HEK293T (cell line): ENCODE results near the gene LARGE1.

Source experiments
- CTCF ChIA-PET: fragments of 350-600 bp; formaldehyde crosslinking; extraction: SDS; loops from one replicate; lab custom pipeline; 2021; ENCODE audit warnings: antibody characterized with exemption, inconsistent platforms; lab: Yijun Ruan, JAX
- POLR2A ChIA-PET: fragments of 350-600 bp; formaldehyde crosslinking; extraction: SDS; loops from one replicate; lab custom pipeline; 2020; ENCODE audit warnings: antibody characterized with exemption, inconsistent platforms; lab: Yijun Ruan, JAX
- DNase-seq: peaks from one replicate; pipeline ENCODE4 v3.0.0; 2012; ENCODE audit warnings: mixed read lengths; ENCODE audit errors: extremely low spot score
- ARNT ChIP-seq: fragments of 450-650 bp; IDR thresholded peaks from 2 replicates; pipeline ENCODE4 v1.6.1; 2017; ENCODE audit warnings: mild to moderate bottlenecking
- BHLHE40 ChIP-seq: fragments of 450-650 bp; IDR thresholded peaks from 2 replicates; pipeline ENCODE4 v1.6.1; 2016; ENCODE audit warnings: mild to moderate bottlenecking, moderate library complexity, borderline replicate concordance
- CTBP1 ChIP-seq: fragments of 450-650 bp; IDR thresholded peaks from 2 replicates; pipeline ENCODE4 v1.6.1; 2016; ENCODE audit warnings: borderline replicate concordance
- ELF4 ChIP-seq: fragments of 450-650 bp; IDR thresholded peaks from 2 replicates; pipeline ENCODE4 v1.6.1; 2017; ENCODE audit warnings: antibody characterized with exemption
- FOXA1 ChIP-seq: fragments of 450-650 bp; IDR thresholded peaks from 2 replicates; pipeline ENCODE4 v1.6.1; 2016; ENCODE audit warnings: mild to moderate bottlenecking
- FOXK2 ChIP-seq: fragments of 450-650 bp; IDR thresholded peaks from 2 replicates; pipeline ENCODE4 v1.6.1; 2016; ENCODE audit warnings: mild to moderate bottlenecking
- FOXM1 ChIP-seq: fragments of 450-650 bp; IDR thresholded peaks from 2 replicates; pipeline ENCODE4 v1.6.1; 2017; ENCODE audit warnings: mild to moderate bottlenecking, borderline replicate concordance
- HDGF ChIP-seq: fragments of 450-650 bp; IDR thresholded peaks from 2 replicates; pipeline ENCODE4 v1.6.1; 2017; ENCODE audit warnings: antibody characterized with exemption, borderline replicate concordance
- L3MBTL2 ChIP-seq: fragments of 450-650 bp; conservative IDR thresholded peaks from 2 replicates; pipeline ENCODE4 v1.6.1; 2016; ENCODE audit warnings: mild to moderate bottlenecking
- LEF1 ChIP-seq: fragments of 450-650 bp; IDR thresholded peaks from 2 replicates; pipeline ENCODE4 v1.6.1; 2017; ENCODE audit warnings: mild to moderate bottlenecking, borderline replicate concordance
- NFRKB ChIP-seq: fragments of 450-650 bp; IDR thresholded peaks from 2 replicates; pipeline ENCODE4 v1.6.1; 2016; ENCODE audit warnings: mild to moderate bottlenecking, moderate library complexity
- PKNOX1 ChIP-seq: fragments of 450-650 bp; IDR thresholded peaks from 2 replicates; pipeline ENCODE4 v1.6.1; 2016
- SP1 ChIP-seq: fragments of 450-650 bp; IDR thresholded peaks from 2 replicates; pipeline ENCODE4 v1.6.1; 2017
- SUZ12 ChIP-seq: fragments of 450-650 bp; IDR thresholded peaks from 2 replicates; pipeline ENCODE4 v1.6.1; 2016; ENCODE audit warnings: mild to moderate bottlenecking
- TARDBP ChIP-seq: fragments of 450-650 bp; IDR thresholded peaks from 2 replicates; pipeline ENCODE4 v1.6.1; 2016
- ZNF384 ChIP-seq: fragments of 450-650 bp; IDR thresholded peaks from 2 replicates; pipeline ENCODE4 v1.6.1; 2016

The LARGE1 gene

GRCh38 chr22:33896154-33896553, 24.1 kb downstream of the LARGE1 start:
- TF ChIP-seq BHLHE40 (no peak), CTBP1 (no peak), ARNT (no peak), TARDBP (no peak), ELF4 (no peak), LEF1 (no peak), FOXM1 (no peak), SP1 (no peak), ZNF384 (no peak), SUZ12 (no peak), FOXA1 (no peak), L3MBTL2 (no peak), NFRKB (no peak), HDGF (no peak), FOXK2 (no peak)
- POLR2A ChIA-PET, result no interaction called here
- DNase-seq, result no peak
- CTCF ChIA-PET, result no interaction called here

DNA sequence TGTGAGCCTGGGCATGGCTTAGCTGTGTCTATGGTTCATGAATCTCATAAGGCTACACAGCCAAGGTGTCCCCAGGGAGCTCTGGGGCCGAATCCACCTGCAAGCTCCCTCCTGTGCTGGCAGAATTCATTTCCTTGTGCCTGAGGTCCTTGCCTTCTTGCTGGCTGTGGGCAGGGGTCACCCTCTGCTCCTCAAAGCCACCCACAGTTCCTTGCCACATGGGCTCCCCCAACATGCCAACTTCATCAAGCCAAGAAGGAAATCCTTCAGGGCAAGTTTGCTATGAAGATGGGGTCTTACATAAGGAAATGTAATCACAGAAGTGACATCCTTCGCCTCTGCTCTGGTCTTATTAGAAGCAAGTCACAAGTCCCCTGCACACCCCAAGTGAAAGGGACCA, 24.8 kb downstream of the LARGE1 start:
- ChIA-PET POLR2A (no interaction called here), CTCF (no interaction called here)
- no peak for DNase-seq
- TF ChIP-seq NFRKB (no peak), PKNOX1 (no peak), LEF1 (no peak), BHLHE40 (no peak), L3MBTL2 (no peak), FOXA1 (no peak), HDGF (no peak), TARDBP (no peak), ARNT (no peak), CTBP1 (no peak), FOXM1 (no peak), FOXK2 (no peak), SUZ12 (no peak), ZNF384 (no peak), ELF4 (no peak)

DNA sequence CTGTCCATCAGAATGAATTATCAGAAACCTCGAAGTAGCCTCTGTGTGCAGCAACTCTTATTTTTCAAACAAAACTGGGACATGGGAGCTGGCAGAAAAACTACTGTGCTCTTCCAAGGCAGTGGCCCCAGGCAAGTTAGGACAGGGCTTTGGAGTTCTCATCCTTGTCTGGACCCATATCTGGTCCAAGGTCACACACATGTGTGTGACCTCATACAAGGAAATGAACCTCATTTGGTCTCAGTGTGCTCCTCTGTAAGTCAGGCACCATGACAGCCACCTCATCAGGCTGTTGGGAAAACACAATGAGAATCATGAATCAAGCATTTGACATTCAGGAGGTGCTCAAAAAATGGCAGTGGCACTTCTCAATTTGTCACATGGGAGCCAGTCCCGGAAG, 25.8 kb downstream of the LARGE1 start:
- DNase-seq, result no peak
- ChIA-PET CTCF (no interaction called here), POLR2A (no interaction called here)
- TF ChIP-seq NFRKB (no peak), SUZ12 (no peak), FOXM1 (no peak), TARDBP (no peak), L3MBTL2 (no peak), HDGF (no peak), SP1 (no peak), FOXA1 (no peak), ELF4 (no peak), ZNF384 (no peak), BHLHE40 (no peak), CTBP1 (no peak), PKNOX1 (no peak), FOXK2 (no peak), ARNT (no peak)

DNA sequence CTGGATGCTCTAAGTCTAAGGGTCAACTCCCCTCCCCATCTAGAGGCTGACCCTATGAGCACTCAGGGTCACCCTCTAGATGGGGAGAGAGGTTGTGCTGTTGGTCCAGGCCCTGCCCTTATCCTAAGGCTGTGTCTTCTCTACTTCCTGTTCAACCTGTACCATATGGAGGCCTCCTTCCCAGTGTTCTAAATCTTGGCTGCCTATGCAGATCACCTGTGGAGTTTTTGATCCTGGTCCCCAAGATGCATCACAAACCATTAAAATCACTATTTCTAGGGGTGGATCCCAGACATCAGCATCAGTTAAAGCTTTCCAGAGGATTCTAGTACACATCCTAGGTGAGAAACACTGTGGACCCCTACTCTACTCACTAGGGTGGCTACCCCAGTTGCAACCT, 26.2 kb downstream of the LARGE1 start:
- POLR2A ChIA-PET, result no interaction called here
- TF ChIP-seq ARNT, result no peak
- TF ChIP-seq CTBP1, result no peak
- no peak for TF ChIP-seq FOXK2
- no peak for TF ChIP-seq BHLHE40
- no peak for TF ChIP-seq LEF1
- no peak for TF ChIP-seq PKNOX1
- no peak for TF ChIP-seq HDGF
- TF ChIP-seq SUZ12, result no peak
- no peak for TF ChIP-seq SP1
- TF ChIP-seq FOXA1, result no peak
- no peak for TF ChIP-seq L3MBTL2
- no peak for TF ChIP-seq ZNF384
- TF ChIP-seq FOXM1, result no peak
- TF ChIP-seq NFRKB, result no peak
- no peak for TF ChIP-seq TARDBP
- no peak for TF ChIP-seq ELF4
- no peak for DNase-seq
- CTCF ChIA-PET, result no interaction called here

- TF ChIP-seq ELF4 (no peak), L3MBTL2 (no peak), BHLHE40 (no peak), CTBP1 (no peak), PKNOX1 (no peak)
- no peak for DNase-seq
- CTCF ChIA-PET, result no interaction called here
- POLR2A ChIA-PET, result no interaction called here
These were observed 26.8 kb downstream of the LARGE1 start for GRCh38 chr22:33893512-33893911.

DNA sequence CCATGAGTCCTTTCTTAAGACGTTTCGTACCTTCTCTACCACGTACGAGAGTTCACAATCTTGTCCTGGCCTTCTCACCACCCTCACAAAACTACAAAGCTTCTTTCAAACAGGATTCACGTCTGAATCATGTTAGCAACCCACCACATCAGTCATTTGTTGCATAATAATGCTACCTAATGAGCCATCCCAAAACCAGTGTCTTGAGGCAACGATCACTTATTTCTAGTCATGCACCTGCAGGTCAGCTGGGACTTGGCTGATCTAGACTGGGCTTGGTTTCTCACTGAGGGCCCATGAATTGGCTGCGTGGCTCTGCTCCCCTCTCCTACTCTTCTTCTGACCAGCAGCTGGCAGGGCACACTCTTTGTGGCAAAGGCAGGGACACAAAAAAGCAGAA, 28.3 kb downstream of the LARGE1 start:
- POLR2A ChIA-PET, result no interaction called here
- TF ChIP-seq TARDBP, result no peak
- TF ChIP-seq SUZ12, result no peak
- no peak for TF ChIP-seq NFRKB
- TF ChIP-seq SP1, result no peak
- TF ChIP-seq PKNOX1, result no peak
- no peak for TF ChIP-seq L3MBTL2
- no peak for TF ChIP-seq ELF4
- CTCF ChIA-PET, result no interaction called here
- no peak for DNase-seq
